ENCODE results near the gene PPP6R2. TPM values are rescaled to one million over a fixed set of nuclear protein-coding genes. Genes with fewer than 3 reads are reported as not detected.

Gene PPP6R2
- total RNA-seq, 1 experiment from 2014 or later: 61.3 TPM

DNA sequence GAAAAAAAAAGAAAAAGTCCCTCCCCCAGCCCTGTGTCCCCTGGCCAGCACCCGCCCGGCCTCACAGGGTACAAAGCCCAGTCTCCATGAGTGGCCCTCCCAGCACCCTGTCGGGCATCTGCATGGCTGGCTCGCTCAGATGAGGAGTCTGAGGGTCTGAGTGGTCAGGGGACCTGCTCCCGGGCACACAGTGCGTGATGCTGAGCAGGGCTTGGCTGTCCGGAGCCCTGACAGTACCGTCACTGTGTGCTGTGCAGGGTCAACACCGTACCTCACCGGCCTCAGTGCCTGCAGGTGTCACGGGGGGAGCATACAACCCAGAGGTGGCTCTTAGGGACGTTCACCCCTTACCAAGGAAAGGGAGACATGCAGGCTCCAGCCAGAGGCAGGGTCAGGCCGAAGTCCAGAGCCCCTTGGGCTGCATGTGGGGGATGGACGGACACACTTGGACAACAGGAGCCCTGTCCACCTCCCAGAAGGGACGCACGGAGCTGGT is 32.1 kb upstream of the PPP6R2 start:
- TF ChIP-seq ZFX (IDR thresholded peaks at IDR 0.05) (no peak), SIN3A (IDR thresholded peaks at IDR 0.05; ENCODE audit: low read depth) (no peak), SRF (IDR thresholded peaks at IDR 0.05; ENCODE audit: low read depth) (no peak), ELF1 (IDR thresholded peaks at IDR 0.05; ENCODE audit: borderline replicate concordance, low read depth) (no peak), FOSL1 (IDR thresholded peaks at IDR 0.05; ENCODE audit: low read depth) (no peak)
- TF ChIP-seq, protein P1, sequence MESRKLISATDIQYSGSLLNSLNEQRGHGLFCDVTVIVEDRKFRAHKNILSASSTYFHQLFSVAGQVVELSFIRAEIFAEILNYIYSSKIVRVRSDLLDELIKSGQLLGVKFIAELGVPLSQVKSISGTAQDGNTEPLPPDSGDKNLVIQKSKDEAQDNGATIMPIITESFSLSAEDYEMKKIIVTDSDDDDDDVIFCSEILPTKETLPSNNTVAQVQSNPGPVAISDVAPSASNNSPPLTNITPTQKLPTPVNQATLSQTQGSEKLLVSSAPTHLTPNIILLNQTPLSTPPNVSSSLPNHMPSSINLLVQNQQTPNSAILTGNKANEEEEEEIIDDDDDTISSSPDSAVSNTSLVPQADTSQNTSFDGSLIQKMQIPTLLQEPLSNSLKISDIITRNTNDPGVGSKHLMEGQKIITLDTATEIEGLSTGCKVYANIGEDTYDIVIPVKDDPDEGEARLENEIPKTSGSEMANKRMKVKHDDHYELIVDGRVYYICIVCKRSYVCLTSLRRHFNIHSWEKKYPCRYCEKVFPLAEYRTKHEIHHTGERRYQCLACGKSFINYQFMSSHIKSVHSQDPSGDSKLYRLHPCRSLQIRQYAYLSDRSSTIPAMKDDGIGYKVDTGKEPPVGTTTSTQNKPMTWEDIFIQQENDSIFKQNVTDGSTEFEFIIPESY (IDR thresholded peaks at IDR 0.05; ENCODE audit: extremely low read depth, insufficient replicate concordance, low read length): no peak
- no peaks in the 10 kb centered on the region for H3K9me2 ChIP-seq (ENCODE audit: insufficient read depth)
- no peaks in the 10 kb centered on the region for H3K27me3 ChIP-seq (ENCODE audit: insufficient read depth, low read length)
- peaks cover 10% of the 10 kb centered on the region for H3K79me2 ChIP-seq (ENCODE audit: insufficient read depth, low read length)
- peaks cover 6 to 32% of the 10 kb centered on the region in 2 experiments; a peak in 3 of 4 replicates for H3K4me1 ChIP-seq (ENCODE audit: control insufficient read depth in 1 of 2, insufficient read depth in 2 of 2, low read length in 2 of 2)
- H3K4me2 ChIP-seq (ENCODE audit: low read length): no peak overlapping the region
- RAD21 ChIA-PET (ENCODE audit: low non-redundant PET in 1 of 2, low total read pairs in 2 of 2, uncharacterized antibody in 2 of 2, unreplicated experiment in 2 of 2): no interaction called here
- no peak overlapping the region for H2AFZ ChIP-seq (ENCODE audit: low read depth, low read length, poor library complexity, severe bottlenecking)
- intact Hi-C loops (cut with micrococcal nuclease): no loop called here
- no TSS peak for BruUV-seq (replicated peaks)
- CTCF ChIA-PET: no interaction called here
- no peaks in the 10 kb centered on the region for H4K20me1 ChIP-seq (ENCODE audit: insufficient read depth)
- POLR2A ChIA-PET: no interaction called here
- DNase-seq (ENCODE audit: low read depth, low spot score) (no peak), ATAC-seq (no peak)
- no peaks in the 10 kb centered on the region for H3K9me3 ChIP-seq (ENCODE audit: control insufficient read depth in 1 of 2, insufficient read depth in 1 of 2, low read depth in 1 of 2, low read length in 2 of 2)
- H3K27ac ChIP-seq (ENCODE audit: low read depth, low read length): no peak overlapping the region
- H3K4me3 ChIP-seq (replicated peaks in 1 of 2; ENCODE audit: low read depth in 1 of 2, low read length in 2 of 2): no peak overlapping the region
- no peaks in the 10 kb centered on the region for H3K36me3 ChIP-seq (ENCODE audit: control insufficient read depth in 1 of 2, insufficient read depth in 2 of 2, low read length in 2 of 2)
- H3K9ac ChIP-seq (ENCODE audit: low read length): no peak overlapping the region

DNA sequence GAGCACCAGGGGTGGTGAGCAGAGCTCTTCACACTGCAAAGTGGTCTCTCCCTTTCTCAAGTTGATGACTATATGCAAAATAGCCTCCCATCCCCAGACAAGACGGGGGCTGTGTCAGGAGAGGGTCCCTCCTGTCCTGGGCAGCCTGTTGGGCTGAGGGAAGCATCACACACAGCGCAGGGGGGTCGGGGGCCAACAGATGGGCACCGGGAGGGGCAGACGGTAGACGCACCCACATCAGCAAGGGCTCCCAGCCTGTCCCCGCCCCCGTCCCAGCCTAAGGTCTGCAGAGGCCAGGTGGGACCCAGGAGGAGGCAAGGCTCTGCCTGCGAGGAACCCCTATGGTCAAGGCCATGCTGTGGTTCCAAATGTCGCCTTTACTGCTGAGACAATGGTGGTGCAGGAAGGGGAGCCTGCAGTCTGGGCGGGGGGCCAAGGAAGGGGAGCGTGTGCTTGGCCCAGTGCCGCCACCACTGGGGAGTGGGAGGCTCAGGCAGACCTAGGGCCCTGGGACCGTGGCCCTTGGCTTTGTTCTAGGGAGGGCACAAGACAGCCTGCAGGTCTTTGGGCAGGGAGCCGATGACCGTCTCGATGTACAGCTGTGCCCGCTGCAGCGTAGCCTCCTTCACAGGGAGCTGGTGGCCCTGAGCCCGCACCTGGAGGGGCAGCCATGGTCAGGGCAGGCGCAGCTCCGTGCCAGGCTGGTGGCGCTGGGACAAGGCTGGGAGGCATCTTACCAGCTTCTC is 31.3 kb upstream of the PPP6R2 start:
- Histone ChIP-seq H3K4me3 (replicated peaks in 1 of 2; ENCODE audit: low read depth in 1 of 2, low read length in 2 of 2) (no peak overlapping the region), H4K20me1 (ENCODE audit: insufficient read depth) (no peaks in the 10 kb centered on the region), H3K4me2 (ENCODE audit: low read length) (no peak overlapping the region), H3K9me2 (ENCODE audit: insufficient read depth) (no peaks in the 10 kb centered on the region), H3K9ac (ENCODE audit: low read length) (no peak overlapping the region), H3K79me2 (ENCODE audit: insufficient read depth, low read length) (peaks cover 2% of the 10 kb centered on the region; the same call in 1 of the 2 replicates), H3K9me3 (ENCODE audit: control insufficient read depth in 1 of 2, insufficient read depth in 1 of 2, low read depth in 1 of 2, low read length in 2 of 2) (no peaks in the 10 kb centered on the region), H3K27me3 (ENCODE audit: insufficient read depth, low read length) (no peaks in the 10 kb centered on the region), H3K4me1 (ENCODE audit: control insufficient read depth in 1 of 2, insufficient read depth in 2 of 2, low read length in 2 of 2) (peaks cover 6 to 30% of the 10 kb centered on the region in 2 experiments; a peak in 3 of 4 replicates), H3K27ac (ENCODE audit: low read depth, low read length) (no peak overlapping the region), H3K36me3 (ENCODE audit: control insufficient read depth in 1 of 2, insufficient read depth in 2 of 2, low read length in 2 of 2) (no peaks in the 10 kb centered on the region), H2AFZ (ENCODE audit: low read depth, low read length, poor library complexity, severe bottlenecking) (no peak overlapping the region)
- RAD21 ChIA-PET (ENCODE audit: low non-redundant PET in 1 of 2, low total read pairs in 2 of 2, uncharacterized antibody in 2 of 2, unreplicated experiment in 2 of 2): no interaction called here
- POLR2A ChIA-PET: no interaction called here
- no peak for TF ChIP-seq RAD21 (IDR thresholded peaks at IDR 0.05; ENCODE audit: low read depth)
- no TSS peak for BruUV-seq (replicated peaks)
- CTCF ChIA-PET: no interaction called here
- DNase-seq (ENCODE audit: low read depth, low spot score) (no peak), ATAC-seq (no peak)
- intact Hi-C loops (cut with micrococcal nuclease): no loop called here
